Measurements from ENCODE around the gene PLXDC1.

DNA sequence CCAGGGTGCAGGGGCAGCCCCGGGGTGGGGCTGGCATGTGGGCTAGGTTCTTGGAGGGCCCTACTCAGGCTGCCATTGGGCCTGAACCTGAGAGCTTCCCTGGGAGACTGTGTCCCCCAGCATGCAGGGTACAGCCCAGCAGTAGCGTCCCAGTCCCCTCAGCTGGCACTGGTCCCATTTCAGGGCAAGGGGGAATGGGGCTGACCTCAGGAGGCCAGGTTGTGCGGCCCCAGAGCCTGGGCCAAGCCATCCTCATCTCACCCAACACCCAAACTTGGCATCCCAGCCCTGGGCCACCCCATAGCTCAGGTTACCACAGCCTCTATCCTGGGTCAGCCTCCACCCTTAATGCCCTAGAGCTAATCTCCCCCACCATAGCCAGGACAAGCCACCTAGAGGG is 6.3 kb downstream of the PLXDC1 start:
- TF ChIP-seq POLR2A (IDR thresholded peaks at IDR 0.05) (no peak), EP300 (IDR thresholded peaks at IDR 0.05) (no peak)
- TF ChIP-seq, protein P1, sequence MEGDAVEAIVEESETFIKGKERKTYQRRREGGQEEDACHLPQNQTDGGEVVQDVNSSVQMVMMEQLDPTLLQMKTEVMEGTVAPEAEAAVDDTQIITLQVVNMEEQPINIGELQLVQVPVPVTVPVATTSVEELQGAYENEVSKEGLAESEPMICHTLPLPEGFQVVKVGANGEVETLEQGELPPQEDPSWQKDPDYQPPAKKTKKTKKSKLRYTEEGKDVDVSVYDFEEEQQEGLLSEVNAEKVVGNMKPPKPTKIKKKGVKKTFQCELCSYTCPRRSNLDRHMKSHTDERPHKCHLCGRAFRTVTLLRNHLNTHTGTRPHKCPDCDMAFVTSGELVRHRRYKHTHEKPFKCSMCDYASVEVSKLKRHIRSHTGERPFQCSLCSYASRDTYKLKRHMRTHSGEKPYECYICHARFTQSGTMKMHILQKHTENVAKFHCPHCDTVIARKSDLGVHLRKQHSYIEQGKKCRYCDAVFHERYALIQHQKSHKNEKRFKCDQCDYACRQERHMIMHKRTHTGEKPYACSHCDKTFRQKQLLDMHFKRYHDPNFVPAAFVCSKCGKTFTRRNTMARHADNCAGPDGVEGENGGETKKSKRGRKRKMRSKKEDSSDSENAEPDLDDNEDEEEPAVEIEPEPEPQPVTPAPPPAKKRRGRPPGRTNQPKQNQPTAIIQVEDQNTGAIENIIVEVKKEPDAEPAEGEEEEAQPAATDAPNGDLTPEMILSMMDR (IDR thresholded peaks at IDR 0.05): no peak
